HFF-Myc (cell line): ENCODE data around the gene DNAJC27.

Experiments used
- DNase-seq: peaks from one replicate; pipeline ENCODE4 v3.0.0-alpha.2; 2011; ENCODE audit warnings: low read depth; ENCODE audit errors: extremely low read depth
- H3K4me3 ChIP-seq: replicated peaks from 2 replicates; pipeline ENCODE4 v1.5.1; 2011; ENCODE audit warnings: low read depth, mild to moderate bottlenecking, control low read depth, low read length
- CTCF ChIP-seq: IDR thresholded peaks from 2 replicates; pipeline ENCODE4 v1.5.1; 2012; ENCODE audit warnings: mild to moderate bottlenecking, low read depth, low read length, control low read depth; ENCODE audit errors: missing control alignments

The DNAJC27 gene

DNA sequence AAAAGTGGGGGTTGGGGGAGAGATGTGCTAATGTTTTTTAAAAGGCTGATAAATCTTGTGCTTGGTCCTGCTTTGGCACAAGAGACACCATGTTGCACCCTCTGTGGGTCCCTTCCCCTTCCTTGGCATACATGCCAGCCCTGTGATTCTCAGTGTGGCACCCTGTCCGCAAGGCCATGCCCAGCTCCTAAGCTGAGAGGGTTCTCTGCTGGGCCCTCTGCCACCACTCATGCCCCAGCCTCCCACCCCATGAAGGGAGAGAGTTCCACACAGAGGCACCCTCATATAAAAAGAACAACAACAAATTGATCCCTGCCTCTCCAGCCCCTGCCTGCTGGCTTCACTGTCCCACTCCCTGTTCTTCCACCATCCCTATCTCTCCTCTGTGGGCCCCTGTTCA is 49.2 kb downstream of the DNAJC27 start:
- no peak overlapping the region for H3K4me3 ChIP-seq
- no peak for DNase-seq
- no peak for TF ChIP-seq CTCF

DNA sequence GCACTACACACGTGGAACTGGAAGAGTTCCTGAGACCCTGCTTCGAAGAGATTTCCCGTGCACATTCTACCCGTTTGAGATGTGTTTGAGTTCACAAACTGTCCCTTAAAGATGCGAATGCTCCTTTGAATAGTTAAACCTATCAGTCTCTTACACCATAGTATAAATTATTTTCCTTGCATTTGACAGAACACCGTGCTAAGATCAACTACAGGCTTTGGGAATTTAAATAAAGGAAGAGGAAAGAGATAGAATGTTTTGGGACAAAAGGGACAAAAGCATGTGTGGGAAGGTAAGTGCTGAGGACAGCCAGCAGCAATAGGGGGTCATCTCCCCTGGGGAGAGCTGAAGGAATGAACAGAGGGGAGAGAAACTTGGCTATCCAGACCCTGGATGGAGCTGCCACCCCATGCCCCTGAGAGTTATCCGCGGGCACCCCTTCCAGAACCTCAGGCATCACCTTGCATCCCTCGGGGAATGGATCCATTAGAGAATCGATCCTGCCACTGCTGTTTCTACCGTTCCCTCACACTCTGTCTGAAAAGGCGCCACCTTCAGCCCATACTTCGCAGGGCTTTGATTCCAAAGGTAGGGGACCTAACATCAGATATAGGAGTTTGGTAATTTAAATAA is 50.8 kb downstream of the DNAJC27 start:
- peak; percentile 45 for TF ChIP-seq CTCF
- no peak for DNase-seq
- peak overlapping the region; percentile 51 for H3K4me3 ChIP-seq

DNA sequence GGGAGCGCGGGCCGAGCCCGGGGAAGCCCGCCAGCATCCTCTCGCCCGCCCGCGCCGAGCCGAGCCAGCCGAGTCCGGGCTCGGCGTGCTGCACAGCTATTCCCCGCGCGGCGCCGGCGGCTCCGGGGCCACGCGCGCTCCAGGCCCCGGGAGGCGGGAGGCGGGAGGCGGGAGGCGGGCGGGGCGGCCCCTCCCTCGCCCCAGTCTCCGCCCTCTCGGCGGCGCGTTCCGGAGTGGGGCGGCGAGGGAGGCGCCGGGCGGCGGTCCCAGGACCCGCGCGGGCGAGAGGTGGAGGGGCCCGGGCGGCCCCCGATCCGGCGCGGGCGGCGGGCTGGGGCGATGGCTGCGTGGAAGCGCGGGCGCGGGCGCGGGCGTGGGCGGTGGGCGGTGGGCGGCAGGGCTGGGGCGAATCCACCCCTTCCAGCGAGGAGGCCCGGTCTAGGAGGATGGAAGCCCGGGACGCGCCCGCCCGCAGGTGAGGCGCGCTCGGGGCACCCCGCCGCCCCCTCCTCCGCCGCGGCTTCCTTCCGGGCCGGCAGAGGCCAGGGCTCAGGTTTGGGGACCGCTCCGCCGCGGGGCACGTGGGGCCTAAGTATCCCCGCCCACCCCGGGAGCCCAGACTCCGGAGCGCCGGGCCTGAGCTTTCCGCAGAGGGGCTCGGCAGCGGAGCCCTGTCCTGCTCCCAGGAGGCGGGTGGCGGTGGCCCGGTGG is 51.5 kb downstream of the DNAJC27 start, which contains the start of gene ADCY3:
TSS of gene ADCY3 (minus strand) at position 140 of the 711 bp plus-strand sequence. CDS start 1,250 bp downstream, outside the sequence.
- no peak for DNase-seq
- H3K4me3 ChIP-seq, result peak within 1 kb of the TSS; percentile 51

DNA sequence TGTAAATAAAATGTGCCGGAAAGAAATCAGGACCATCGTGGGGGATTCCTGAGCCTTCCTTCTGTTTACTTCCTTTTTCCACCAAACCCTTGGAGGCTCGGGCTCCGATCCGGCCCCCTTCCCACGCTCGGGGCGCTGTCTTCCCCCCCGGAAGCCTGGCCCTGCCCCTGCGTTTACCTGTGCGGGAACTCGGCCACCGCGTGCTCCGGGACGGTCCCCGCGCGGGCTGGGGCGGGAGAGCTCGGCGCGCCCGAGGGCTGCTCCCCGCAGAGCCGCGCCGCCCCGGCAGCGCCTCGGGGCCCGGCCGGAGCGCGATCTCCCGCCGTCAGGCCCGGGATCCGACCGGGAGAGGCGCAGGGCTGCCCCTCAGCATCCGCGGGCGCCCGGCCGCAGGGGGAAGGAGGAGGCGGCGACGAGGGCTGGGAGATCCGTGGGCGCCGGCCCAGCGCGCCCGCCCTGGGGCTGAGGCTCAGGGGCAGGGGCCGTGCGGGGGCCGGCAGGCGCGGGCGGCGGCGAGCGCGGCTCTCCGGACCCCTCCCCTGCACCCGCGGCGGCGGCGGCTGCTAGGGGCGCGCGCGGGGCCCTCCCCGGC is 52.2 kb downstream of the DNAJC27 start:
- H3K4me3 ChIP-seq, result peak overlapping the region; percentile 51
- no peak for DNase-seq
- no peak for TF ChIP-seq CTCF

More for the DNA sequence above, 51.5 kb downstream of the DNAJC27 start, which contains the start of gene ADCY3:
- no peak for TF ChIP-seq CTCF

- DNase-seq, result no peak
- H3K4me3 ChIP-seq, result peak overlapping the region; percentile 51
- TF ChIP-seq CTCF, result no peak
Observed at GRCh38 chr2:24919037-24919505, 52.7 kb downstream of the DNAJC27 start.

- TF ChIP-seq CTCF, result no peak
- peak overlapping the region; percentile 51 for H3K4me3 ChIP-seq
Observed at GRCh38 chr2:24918326-24919036, 53.3 kb downstream of the DNAJC27 start.

More at GRCh38 chr2:24918326-24919036, 53.3 kb downstream of the DNAJC27 start:
- no peak for DNase-seq
